Measurements from ENCODE around the gene CDX1.

The CDX1 gene

GRCh38 chr5:150131978-150132694, 34.4 kb upstream of the CDX1 start:
- DNase-seq = no peak

- DNase-seq = no peak
These were observed 33.8 kb upstream of the CDX1 start for GRCh38 chr5:150132740-150133139.

- DNase-seq = no peak
These were observed 32.9 kb upstream of the CDX1 start for GRCh38 chr5:150133581-150134197.

GRCh38 chr5:150134198-150134588, 32.4 kb upstream of the CDX1 start:
- DNase-seq = no peak

- DNase-seq = no peak
These were observed 30.8 kb upstream of the CDX1 start for GRCh38 chr5:150135557-150136304.

GRCh38 chr5:150136305-150137167, 30.0 kb upstream of the CDX1 start:
- DNase-seq = no peak

GRCh38 chr5:150137168-150137957, 29.2 kb upstream of the CDX1 start:
- no peak for DNase-seq

- no peak for DNase-seq
These were observed 28.6 kb upstream of the CDX1 start for GRCh38 chr5:150137997-150138396.

- no peak for DNase-seq
These were observed 27.9 kb upstream of the CDX1 start for GRCh38 chr5:150138551-150139265.

- DNase-seq = no peak
These were observed 27.2 kb upstream of the CDX1 start for GRCh38 chr5:150139334-150139733.

GRCh38 chr5:150140830-150141229, 25.7 kb upstream of the CDX1 start:
- DNase-seq = no peak

- DNase-seq = no peak
These were observed 24.9 kb upstream of the CDX1 start for GRCh38 chr5:150141544-150142184.

- no peak for DNase-seq
These were observed 24.2 kb upstream of the CDX1 start for GRCh38 chr5:150142185-150142958.

- no peak for DNase-seq
These were observed 23.6 kb upstream of the CDX1 start for GRCh38 chr5:150142959-150143349.

GRCh38 chr5:150143350-150144245, 23.0 kb upstream of the CDX1 start:
- DNase-seq = no peak

GRCh38 chr5:150144246-150144801, 22.3 kb upstream of the CDX1 start:
- no peak for DNase-seq

GRCh38 chr5:150144879-150145278, 21.7 kb upstream of the CDX1 start:
- no peak for DNase-seq

GRCh38 chr5:150146235-150146634, 20.3 kb upstream of the CDX1 start:
- no peak for DNase-seq
